ENCODE data around the gene SPATS2L. TPM values are rescaled to one million over a fixed set of nuclear protein-coding genes. Genes with fewer than 3 reads are reported as not detected.

The SPATS2L gene
- total and polyA plus RNA-seq, 2 donors, result 34.8 to 58.3 TPM

DNA sequence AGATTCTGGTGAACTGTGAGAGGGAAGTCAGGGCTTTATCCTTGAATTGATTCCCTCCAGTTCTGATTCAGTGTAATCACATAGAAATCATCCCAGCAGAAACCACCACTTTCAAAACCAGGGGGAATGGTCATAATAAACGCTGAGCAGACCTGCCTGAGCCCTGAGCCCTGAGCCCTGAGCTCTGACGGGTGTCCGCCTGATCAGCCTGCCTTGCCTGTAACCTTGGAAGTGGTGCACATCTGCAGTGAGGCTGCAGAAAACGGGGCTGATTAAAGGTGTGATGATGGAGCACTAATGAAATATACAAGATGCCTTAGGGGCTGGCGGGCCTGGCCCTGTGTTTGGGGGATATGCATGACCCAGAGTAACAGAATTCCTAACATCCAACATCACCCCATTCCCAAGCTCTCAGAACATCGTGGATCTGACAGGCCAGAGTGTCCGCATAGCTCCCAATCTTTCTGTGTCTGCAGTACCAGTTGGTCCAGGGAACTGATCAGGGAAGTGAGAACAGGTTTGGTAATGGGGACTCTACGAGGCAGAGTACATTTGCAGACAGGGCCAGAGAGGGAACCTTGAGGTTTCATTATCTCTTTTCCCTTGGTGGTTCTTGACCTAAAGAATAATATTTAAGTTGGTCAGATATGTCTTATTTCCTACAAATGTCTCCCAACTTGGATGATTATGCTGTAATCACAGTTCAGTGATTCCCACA, 165.6 kb downstream of the SPATS2L start:
- Histone ChIP-seq H3K36me3 (ENCODE audit: control insufficient read depth in 2 of 2, insufficient read depth in 2 of 2, low read length in 1 of 2) (peaks cover 0 to 3% of the 10 kb centered on the region in 2 donors), H3K4me3 (ENCODE audit: low read length in 2 of 2) (no peak overlapping the region), H3K27me3 (ENCODE audit: control insufficient read depth in 2 of 2, insufficient read depth in 1 of 2, low read length in 1 of 2) (no peaks in the 10 kb centered on the region), H3K9me3 (ENCODE audit: control insufficient read depth in 2 of 2, insufficient read depth in 1 of 2, low read length in 1 of 2) (peaks cover 0 to 2% of the 10 kb centered on the region in 2 donors), H3K4me1 (ENCODE audit: control insufficient read depth in 2 of 2, insufficient read depth in 2 of 2, low read length in 2 of 2) (peaks cover 12 to 35% of the 10 kb centered on the region in 2 donors), H3K27ac (ENCODE audit: low read depth in 1 of 2, low read length in 1 of 2) (no peak overlapping the region)
- DNase-seq (ENCODE audit: low read depth in 6 of 9, low spot score in 9 of 9), result no peak
- 93% methylated on average over 8 of the region's 8 CpGs for WGBS

DNA sequence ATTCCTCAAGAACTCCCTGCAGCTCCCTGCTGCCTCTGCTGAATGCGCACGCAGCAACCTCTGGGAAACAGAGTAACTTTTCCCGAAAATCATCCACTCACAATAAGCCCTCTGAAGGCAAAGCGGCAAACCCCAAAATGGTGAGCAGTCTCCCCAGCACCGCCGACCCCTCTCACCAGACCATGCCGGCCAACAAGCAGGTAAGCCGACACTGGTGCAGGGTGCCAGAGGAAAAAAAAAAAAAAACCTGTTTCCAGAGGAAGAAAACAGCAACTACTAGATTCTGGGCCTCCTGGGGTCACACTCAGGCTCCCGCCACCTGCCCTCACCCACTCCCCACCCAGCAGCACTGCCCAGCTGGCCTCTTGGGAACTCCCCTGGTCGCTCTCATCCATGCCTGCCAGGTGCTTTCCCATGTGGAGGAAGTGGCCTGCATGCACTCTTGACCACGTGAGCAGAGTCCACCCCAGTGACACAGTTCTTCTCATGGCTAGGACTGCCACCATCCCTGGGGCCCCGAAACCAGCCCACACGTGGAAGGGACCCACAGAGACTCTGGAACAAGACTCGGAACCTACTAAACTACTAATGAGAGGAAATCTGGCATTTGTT, 166.5 kb downstream of the SPATS2L start:
- Histone ChIP-seq H3K27ac (ENCODE audit: low read depth in 1 of 2, low read length in 1 of 2) (no peak overlapping the region), H3K4me3 (ENCODE audit: low read length in 2 of 2) (no peak overlapping the region), H3K9me3 (ENCODE audit: control insufficient read depth in 2 of 2, insufficient read depth in 1 of 2, low read length in 1 of 2) (peaks cover 0 to 2% of the 10 kb centered on the region in 2 donors), H3K36me3 (ENCODE audit: control insufficient read depth in 2 of 2, insufficient read depth in 2 of 2, low read length in 1 of 2) (peaks cover 0 to 5% of the 10 kb centered on the region in 2 donors), H3K4me1 (ENCODE audit: control insufficient read depth in 2 of 2, insufficient read depth in 2 of 2, low read length in 2 of 2) (peaks cover 4 to 26% of the 10 kb centered on the region in 2 donors), H3K27me3 (ENCODE audit: control insufficient read depth in 2 of 2, insufficient read depth in 1 of 2, low read length in 1 of 2) (no peaks in the 10 kb centered on the region)
- no peak for DNase-seq (ENCODE audit: low read depth in 6 of 9, low spot score in 9 of 9)
- 96% methylated on average over 14 of the region's 14 CpGs for WGBS

DNA sequence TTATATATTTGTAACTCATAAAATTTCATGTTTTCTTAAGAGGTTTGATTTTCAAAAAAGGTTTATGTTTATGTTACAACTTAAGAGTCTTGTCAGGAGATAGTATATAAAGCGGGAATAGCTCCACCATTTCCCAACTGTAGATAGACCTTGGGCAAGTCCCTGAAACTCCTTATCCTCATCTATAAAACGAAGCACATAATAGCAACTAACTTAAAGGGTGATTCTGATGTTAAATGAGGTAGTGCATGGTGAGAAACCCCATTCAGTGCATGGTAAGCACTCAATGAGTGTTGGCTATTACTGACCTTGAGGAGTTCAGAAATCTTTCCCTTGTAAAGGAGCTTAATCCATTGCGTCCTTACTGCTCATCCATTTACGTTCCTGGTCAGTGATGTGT, 169.3 kb downstream of the SPATS2L start:
- H3K36me3 ChIP-seq (ENCODE audit: control insufficient read depth in 2 of 2, insufficient read depth in 2 of 2, low read length in 1 of 2), result peaks cover 0 to 2% of the 10 kb centered on the region in 2 donors
- no peak overlapping the region for H3K27ac ChIP-seq (ENCODE audit: low read depth in 1 of 2, low read length in 1 of 2)
- peaks cover 0 to 4% of the 10 kb centered on the region in 2 donors for H3K4me1 ChIP-seq (ENCODE audit: control insufficient read depth in 2 of 2, insufficient read depth in 2 of 2, low read length in 2 of 2)
- no peaks in the 10 kb centered on the region for H3K9me3 ChIP-seq (ENCODE audit: control insufficient read depth in 2 of 2, insufficient read depth in 1 of 2, low read length in 1 of 2)
- H3K4me3 ChIP-seq (ENCODE audit: low read length in 2 of 2), result no peak overlapping the region
- 96% methylated on average over 4 of the region's 4 CpGs for WGBS
- DNase-seq (ENCODE audit: low read depth in 6 of 9, low spot score in 9 of 9), result no peak
- no peaks in the 10 kb centered on the region for H3K27me3 ChIP-seq (ENCODE audit: control insufficient read depth in 2 of 2, insufficient read depth in 1 of 2, low read length in 1 of 2)

DNA sequence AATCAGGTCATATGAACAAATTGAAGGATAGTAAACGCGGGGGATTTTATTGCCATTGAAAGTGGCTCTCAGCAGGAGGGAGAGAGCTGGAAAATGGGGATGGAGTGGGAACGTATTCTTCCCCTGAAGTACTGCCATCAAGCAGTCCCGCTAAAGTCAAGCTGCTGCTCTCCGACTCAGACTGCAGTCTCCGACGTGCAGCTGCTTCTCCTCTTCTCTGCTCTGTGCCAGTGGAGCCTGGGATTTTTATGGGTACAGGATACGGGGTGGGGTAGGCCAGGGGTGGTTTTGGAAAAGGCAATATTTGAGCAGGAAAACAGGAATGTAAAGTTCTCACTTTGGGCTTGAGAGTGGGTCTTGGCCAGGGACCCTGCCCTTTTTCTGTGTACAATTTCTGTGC, 170.3 kb downstream of the SPATS2L start:
- Histone ChIP-seq H3K4me3 (ENCODE audit: low read length in 2 of 2) (no peak overlapping the region), H3K27me3 (ENCODE audit: control insufficient read depth in 2 of 2, insufficient read depth in 1 of 2, low read length in 1 of 2) (no peaks in the 10 kb centered on the region), H3K36me3 (ENCODE audit: control insufficient read depth in 2 of 2, insufficient read depth in 2 of 2, low read length in 1 of 2) (peaks cover 0 to 2% of the 10 kb centered on the region in 2 donors), H3K27ac (ENCODE audit: low read depth in 1 of 2, low read length in 1 of 2) (no peak overlapping the region), H3K4me1 (ENCODE audit: control insufficient read depth in 2 of 2, insufficient read depth in 2 of 2, low read length in 2 of 2) (no peaks in the 10 kb centered on the region), H3K9me3 (ENCODE audit: control insufficient read depth in 2 of 2, insufficient read depth in 1 of 2, low read length in 1 of 2) (no peaks in the 10 kb centered on the region)
- DNase-seq (ENCODE audit: low read depth in 6 of 9, low spot score in 9 of 9), result no peak
- 98% methylated on average over 8 of the region's 8 CpGs for WGBS

DNA sequence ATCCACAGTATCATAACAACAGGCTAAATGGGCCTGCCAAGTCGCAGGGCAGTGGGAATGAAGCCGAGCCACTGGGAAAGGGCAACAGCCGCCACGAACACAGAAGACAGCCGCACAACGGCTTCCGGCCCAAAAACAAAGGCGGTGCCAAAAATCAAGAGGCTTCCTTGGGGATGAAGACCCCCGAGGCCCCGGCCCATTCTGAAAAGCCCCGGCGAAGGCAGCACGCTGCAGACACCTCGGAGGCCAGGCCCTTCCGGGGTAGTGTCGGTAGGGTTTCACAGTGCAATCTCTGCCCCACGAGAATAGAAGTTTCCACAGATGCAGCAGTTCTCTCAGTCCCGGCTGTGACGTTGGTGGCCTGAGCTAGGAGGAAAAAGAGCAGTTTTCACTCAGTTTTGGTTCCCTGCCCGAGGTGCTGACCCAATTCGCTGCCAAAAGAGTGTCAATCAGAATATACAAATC, 171.2 kb downstream of the SPATS2L start:
- no peak for DNase-seq (ENCODE audit: low read depth in 6 of 9, low spot score in 9 of 9)
- 96% methylated on average over 21 of the region's 21 CpGs for WGBS
- Histone ChIP-seq H3K9me3 (ENCODE audit: control insufficient read depth in 2 of 2, insufficient read depth in 1 of 2, low read length in 1 of 2) (no peaks in the 10 kb centered on the region), H3K36me3 (ENCODE audit: control insufficient read depth in 2 of 2, insufficient read depth in 2 of 2, low read length in 1 of 2) (peaks cover 0 to 2% of the 10 kb centered on the region in 2 donors), H3K4me3 (ENCODE audit: low read length in 2 of 2) (no peak overlapping the region), H3K27ac (ENCODE audit: low read depth in 1 of 2, low read length in 1 of 2) (no peak overlapping the region), H3K4me1 (ENCODE audit: control insufficient read depth in 2 of 2, insufficient read depth in 2 of 2, low read length in 2 of 2) (no peaks in the 10 kb centered on the region), H3K27me3 (ENCODE audit: control insufficient read depth in 2 of 2, insufficient read depth in 1 of 2, low read length in 1 of 2) (no peaks in the 10 kb centered on the region)

DNA sequence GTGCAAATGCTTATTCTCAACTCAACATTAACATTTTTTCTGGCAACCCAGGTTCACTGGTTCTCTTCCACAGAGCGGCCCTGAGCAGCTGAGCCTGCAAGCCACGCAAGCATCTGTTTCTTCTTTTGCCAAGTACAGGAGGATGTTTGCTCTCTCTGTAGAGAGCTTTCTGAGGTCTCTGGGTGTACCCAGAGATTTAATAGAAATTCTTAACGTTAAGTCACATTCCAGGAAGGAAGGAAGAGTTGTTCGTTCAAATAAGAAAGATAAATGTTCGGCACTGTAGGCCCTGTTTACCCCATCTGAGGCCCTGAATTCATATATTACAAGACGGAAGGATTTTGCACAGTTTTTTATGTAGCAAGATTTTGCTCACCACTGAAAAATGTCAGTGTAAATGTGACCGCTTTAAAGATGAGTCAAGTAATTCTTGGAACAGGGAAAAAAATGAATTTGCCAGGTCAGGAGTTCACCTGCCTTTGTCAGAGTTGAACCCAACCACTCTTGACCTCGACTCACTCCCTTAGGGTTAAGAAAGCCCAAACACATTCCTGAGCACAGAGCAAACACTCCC, 173.3 kb downstream of the SPATS2L start:
- Histone ChIP-seq H3K9me3 (ENCODE audit: control insufficient read depth in 2 of 2, insufficient read depth in 1 of 2, low read length in 1 of 2) (no peaks in the 10 kb centered on the region), H3K27me3 (ENCODE audit: control insufficient read depth in 2 of 2, insufficient read depth in 1 of 2, low read length in 1 of 2) (no peaks in the 10 kb centered on the region), H3K27ac (ENCODE audit: low read depth in 1 of 2, low read length in 1 of 2) (no peak overlapping the region), H3K4me3 (ENCODE audit: low read length in 2 of 2) (no peak overlapping the region), H3K36me3 (ENCODE audit: control insufficient read depth in 2 of 2, insufficient read depth in 2 of 2, low read length in 1 of 2) (peaks cover 0 to 2% of the 10 kb centered on the region in 2 donors), H3K4me1 (ENCODE audit: control insufficient read depth in 2 of 2, insufficient read depth in 2 of 2, low read length in 2 of 2) (no peaks in the 10 kb centered on the region)
- no peak for DNase-seq (ENCODE audit: low read depth in 6 of 9, low spot score in 9 of 9)
- 74% methylated on average over 8 of the region's 8 CpGs for WGBS

DNA sequence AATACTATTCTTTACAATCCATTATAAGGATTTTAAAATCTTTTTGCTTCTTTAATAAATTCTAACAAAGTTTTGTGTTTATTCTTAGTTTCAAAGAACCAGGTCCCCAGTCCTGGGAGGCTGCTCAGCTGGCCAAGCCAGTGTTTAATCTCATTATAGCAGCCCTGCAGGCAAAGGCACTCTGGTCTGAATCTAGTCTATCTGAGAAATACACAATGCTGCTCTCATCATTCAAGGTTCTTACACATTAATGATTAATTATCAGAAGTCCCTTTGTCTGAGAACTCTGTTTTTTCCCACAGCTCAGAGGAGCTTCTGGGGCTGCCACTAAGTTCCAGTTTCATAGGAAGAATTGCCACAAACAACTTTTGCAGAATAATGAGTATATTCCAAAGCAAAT, 175.7 kb downstream of the SPATS2L start:
- Histone ChIP-seq H3K36me3 (ENCODE audit: control insufficient read depth in 2 of 2, insufficient read depth in 2 of 2, low read length in 1 of 2) (peaks cover 0 to 2% of the 10 kb centered on the region in 2 donors), H3K27ac (ENCODE audit: low read depth in 1 of 2, low read length in 1 of 2) (no peak overlapping the region), H3K9me3 (ENCODE audit: control insufficient read depth in 2 of 2, insufficient read depth in 1 of 2, low read length in 1 of 2) (no peaks in the 10 kb centered on the region), H3K27me3 (ENCODE audit: control insufficient read depth in 2 of 2, insufficient read depth in 1 of 2, low read length in 1 of 2) (no peaks in the 10 kb centered on the region), H3K4me3 (ENCODE audit: low read length in 2 of 2) (no peak overlapping the region), H3K4me1 (ENCODE audit: control insufficient read depth in 2 of 2, insufficient read depth in 2 of 2, low read length in 2 of 2) (no peaks in the 10 kb centered on the region)
- DNase-seq (ENCODE audit: low read depth in 6 of 9, low spot score in 9 of 9), result no peak

DNA sequence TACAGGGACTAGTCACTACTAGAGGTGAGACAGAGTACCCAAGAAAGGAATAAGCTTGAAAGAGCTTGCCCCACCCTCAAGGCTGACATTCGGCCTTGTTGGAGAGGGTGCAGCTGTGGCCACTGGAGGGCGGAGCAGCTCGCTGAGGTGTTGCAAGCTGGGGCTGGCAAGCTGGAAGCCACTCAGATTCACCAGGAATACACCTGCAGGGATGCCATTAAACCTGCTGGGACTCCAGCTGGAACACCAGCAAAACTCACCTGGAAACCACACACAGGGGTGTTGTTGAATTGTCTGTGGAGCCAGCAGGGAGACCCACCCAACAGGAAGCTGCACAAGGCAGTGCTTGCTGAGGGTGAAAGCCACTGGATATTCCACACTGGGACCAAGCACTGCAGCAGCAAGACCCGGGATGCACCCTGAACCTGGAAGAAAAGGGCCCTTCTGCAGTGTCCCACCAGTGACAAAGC, 177.3 kb downstream of the SPATS2L start:
- DNase-seq (ENCODE audit: low read depth in 6 of 9, low spot score in 9 of 9), result peak in 2 of 9 donors; percentile 46 to 48
- no peaks in the 10 kb centered on the region for H3K4me1 ChIP-seq (ENCODE audit: control insufficient read depth in 2 of 2, insufficient read depth in 2 of 2, low read length in 2 of 2)
- 81% methylated on average over 4 of the region's 4 CpGs for WGBS
- H3K4me3 ChIP-seq (ENCODE audit: low read length in 2 of 2), result no peak overlapping the region
- H3K27ac ChIP-seq (ENCODE audit: low read depth in 1 of 2, low read length in 1 of 2), result no peak overlapping the region
- no peaks in the 10 kb centered on the region for H3K27me3 ChIP-seq (ENCODE audit: control insufficient read depth in 2 of 2, insufficient read depth in 1 of 2, low read length in 1 of 2)
- H3K36me3 ChIP-seq (ENCODE audit: control insufficient read depth in 2 of 2, insufficient read depth in 2 of 2, low read length in 1 of 2), result no peaks in the 10 kb centered on the region
- no peaks in the 10 kb centered on the region for H3K9me3 ChIP-seq (ENCODE audit: control insufficient read depth in 2 of 2, insufficient read depth in 1 of 2, low read length in 1 of 2)

DNA sequence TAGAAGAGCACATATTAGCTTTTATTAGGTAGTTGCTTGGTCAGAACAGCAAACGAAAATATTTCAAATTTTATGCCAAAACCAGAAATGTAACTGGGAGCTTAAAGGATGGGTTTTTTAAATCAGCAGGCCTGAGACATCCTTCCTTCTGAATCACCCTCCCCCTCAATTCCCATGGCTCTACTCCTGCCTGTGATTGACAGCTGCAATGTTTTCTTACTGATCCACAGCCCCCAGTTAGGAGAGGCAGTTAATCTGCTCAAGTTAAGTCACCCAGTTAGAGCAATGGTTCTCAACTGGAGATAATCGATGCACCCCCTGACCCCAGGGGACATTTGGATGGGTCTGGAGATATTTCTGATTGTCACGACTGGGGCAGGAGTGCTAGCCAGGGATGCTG, 178.4 kb downstream of the SPATS2L start:
- DNase-seq (ENCODE audit: low read depth in 6 of 9, low spot score in 9 of 9), result no peak
- Histone ChIP-seq H3K36me3 (ENCODE audit: control insufficient read depth in 2 of 2, insufficient read depth in 2 of 2, low read length in 1 of 2) (peaks cover 5% of the 10 kb centered on the region in 2 donors), H3K27me3 (ENCODE audit: control insufficient read depth in 2 of 2, insufficient read depth in 1 of 2, low read length in 1 of 2) (no peaks in the 10 kb centered on the region), H3K4me1 (ENCODE audit: control insufficient read depth in 2 of 2, insufficient read depth in 2 of 2, low read length in 2 of 2) (no peaks in the 10 kb centered on the region), H3K9me3 (ENCODE audit: control insufficient read depth in 2 of 2, insufficient read depth in 1 of 2, low read length in 1 of 2) (no peaks in the 10 kb centered on the region), H3K4me3 (ENCODE audit: low read length in 2 of 2) (no peak overlapping the region), H3K27ac (ENCODE audit: low read depth in 1 of 2, low read length in 1 of 2) (no peak overlapping the region)
- WGBS, result over 99% methylated on average over 3 of the region's 3 CpGs
